Pancreas (tissue), 10 donors: ENCODE results near the gene BLID. TPM values are rescaled to one million over a fixed set of nuclear protein-coding genes. Genes with fewer than 3 reads are reported as not detected.

Experiments used
- ATAC-seq, 4 donors: fragments of 200-7000 bp; cut with Tn5 transposase; one replicate each; pipeline versions ENCODE4 v1.8.0 to v1.9.1; 2020; ENCODE audit warnings: mild to moderate bottlenecking in 4 of 4, moderate library complexity in 4 of 4
- DNase-seq, 6 donors: peaks; one replicate each; pipeline ENCODE4 v3.0.0-alpha.2; 2020
- FAIRE-seq: peaks from 2 replicates; lab custom pipeline; 2012; peaks lifted over from hg19 to GRCh38; lab: Jason Lieb, UNC
- H3K27ac ChIP-seq, 4 donors: fragments of 200-600 bp; sonication (generic); 1 replicate in 3 of 4; 2 replicates in 1 of 4; pipeline versions ENCODE4 v1.5.0 to v1.8.0; 2020
- H3K27me3 ChIP-seq, 4 donors: fragments of 200-600 bp; one replicate each; pipeline ENCODE4 v1.8.0; 2021
- H3K36me3 ChIP-seq, 3 donors: fragments of 200-600 bp; sonication (generic) in 1 of 3; one replicate each; pipeline versions ENCODE4 v1.5.0 to v1.8.0; 2020 to 2021
- H3K4me1 ChIP-seq, 3 donors: fragments of 200-600 bp; one replicate each; pipeline ENCODE4 v1.8.0; 2021
- H3K4me3 ChIP-seq, 4 donors: fragments of 200-600 bp; sonication (generic) in 2 of 4; one replicate each; pipeline versions ENCODE4 v1.5.0 to v1.8.0; 2020 to 2021
- H3K9me3 ChIP-seq, 4 donors: fragments of 200-600 bp; one replicate each; pipeline ENCODE4 v1.8.0; 2021
- WGBS, 2 donors: extraction: QIAGEN DNeasy Blood & Tissue Kit; methylation state at CpG; one replicate each; pipeline ENCODE4 v1.1.7; 2013; 5-methylcytosine and 5-hydroxymethylcytosine counted together
- intact Hi-C, 3 donors: fragments of 100-400 bp; cut with DNase I; formaldehyde crosslinking; loops; one replicate each; pipeline versions ENCODE4 v1.11.1 to v1.14.2; 2022
- polyA plus RNA-seq, 2 donors: library from polyadenylated mRNA; stranded (reverse); fragments of 200-250 nt; gene quantifications; one replicate each; pipeline ENCODE4 v1.2.3, GENCODE V29; 2013
- total RNA-seq, 6 donors: library from RNA; stranded (reverse); fragmentation: NEBNext Ultra II Directional in 4 of 6; extraction: Animal tissue kit (Norgen Biotek cat#: 25700) in 4 of 6; gene quantifications; one replicate each; pipeline versions ENCODE4 v1.2.1 to v1.2.4, GENCODE V29; 2021 to 2023
- TF ChIP-seq, protein P1 (sequence below), 4 donors: fragments of 200-600 bp; sonication (generic) in 3 of 4; IDR thresholded peaks; one replicate each; pipeline versions ENCODE4 v1.5.0 to v1.8.0; 2021; ENCODE audit warnings: antibody characterized with exemption in 4 of 4
- donor health status: healthy with polysubstance abuse.
- donor health status: DM: no; HTN: no; CAD: no; lungs with moderate emphysema.
- donor health status: DM: no; HTN: no; CAD: no.
- donor health status: control.
- donor health status: control.
- donor health status: Bipolar disorder and iron deficiency.
- donor health status: DM: yes; HTN: yes; CAD: no.
- donor health status: DM: no; HTN: no; CAD: no.
- donor health status: DM: no; HTN: no; CAD: no.
- donor health status: DM: yes; HTN: yes; CAD: no.

The BLID gene
- total and polyA plus RNA-seq, 8 donors, result not detected

DNA sequence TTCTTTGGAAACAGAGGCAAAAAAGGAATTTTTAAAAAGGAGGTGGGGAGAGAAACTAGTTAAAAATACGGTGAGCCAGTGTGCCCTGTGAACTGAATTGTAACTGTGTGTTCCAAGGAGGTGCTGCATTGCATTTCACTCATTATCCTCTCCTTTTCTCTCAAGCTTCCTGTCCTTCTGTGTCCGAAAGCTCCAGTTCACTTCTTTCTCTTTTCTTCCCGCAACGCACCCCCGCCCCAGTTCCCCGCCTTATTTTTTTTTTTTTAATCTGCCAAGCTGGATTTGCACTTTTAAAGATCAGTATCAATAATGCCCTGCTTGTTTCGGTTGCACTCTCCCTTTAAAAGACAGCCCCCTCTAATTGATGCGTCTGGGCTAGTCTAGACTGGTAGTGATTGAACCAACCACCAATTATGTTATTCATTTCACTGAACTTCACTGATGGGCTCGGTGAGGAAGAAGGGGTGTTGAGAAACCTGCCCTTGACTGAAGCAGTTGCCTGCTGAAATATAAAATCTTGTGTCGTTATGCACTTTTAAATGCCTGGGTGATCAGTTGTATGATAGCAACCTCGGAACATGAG lies 18.5 kb downstream of the BLID start:
- TF ChIP-seq, protein P1, sequence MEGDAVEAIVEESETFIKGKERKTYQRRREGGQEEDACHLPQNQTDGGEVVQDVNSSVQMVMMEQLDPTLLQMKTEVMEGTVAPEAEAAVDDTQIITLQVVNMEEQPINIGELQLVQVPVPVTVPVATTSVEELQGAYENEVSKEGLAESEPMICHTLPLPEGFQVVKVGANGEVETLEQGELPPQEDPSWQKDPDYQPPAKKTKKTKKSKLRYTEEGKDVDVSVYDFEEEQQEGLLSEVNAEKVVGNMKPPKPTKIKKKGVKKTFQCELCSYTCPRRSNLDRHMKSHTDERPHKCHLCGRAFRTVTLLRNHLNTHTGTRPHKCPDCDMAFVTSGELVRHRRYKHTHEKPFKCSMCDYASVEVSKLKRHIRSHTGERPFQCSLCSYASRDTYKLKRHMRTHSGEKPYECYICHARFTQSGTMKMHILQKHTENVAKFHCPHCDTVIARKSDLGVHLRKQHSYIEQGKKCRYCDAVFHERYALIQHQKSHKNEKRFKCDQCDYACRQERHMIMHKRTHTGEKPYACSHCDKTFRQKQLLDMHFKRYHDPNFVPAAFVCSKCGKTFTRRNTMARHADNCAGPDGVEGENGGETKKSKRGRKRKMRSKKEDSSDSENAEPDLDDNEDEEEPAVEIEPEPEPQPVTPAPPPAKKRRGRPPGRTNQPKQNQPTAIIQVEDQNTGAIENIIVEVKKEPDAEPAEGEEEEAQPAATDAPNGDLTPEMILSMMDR (IDR thresholded peaks at IDR 0.05), result no peak
- Histone ChIP-seq H3K4me1 (no peaks in the 10 kb centered on the region), H3K4me3 (peak overlapping the region in 2 of 4 donors; percentile 33 to 42), H3K36me3 (no peaks in the 10 kb centered on the region), H3K27me3 (peaks cover 0 to 6% (median 3%) of the 10 kb centered on the region in 4 donors), H3K9me3 (no peaks in the 10 kb centered on the region), H3K27ac (peak overlapping the region in 3 of 4 donors; percentile 22 to 83 (median 78))
- intact Hi-C loops, result no loop called here
- ATAC-seq (no peak), DNase-seq (no peak), FAIRE-seq (no peak)
- 18 to 21% methylated on average over 11 of the region's 11 CpGs for WGBS, 2 donors

DNA sequence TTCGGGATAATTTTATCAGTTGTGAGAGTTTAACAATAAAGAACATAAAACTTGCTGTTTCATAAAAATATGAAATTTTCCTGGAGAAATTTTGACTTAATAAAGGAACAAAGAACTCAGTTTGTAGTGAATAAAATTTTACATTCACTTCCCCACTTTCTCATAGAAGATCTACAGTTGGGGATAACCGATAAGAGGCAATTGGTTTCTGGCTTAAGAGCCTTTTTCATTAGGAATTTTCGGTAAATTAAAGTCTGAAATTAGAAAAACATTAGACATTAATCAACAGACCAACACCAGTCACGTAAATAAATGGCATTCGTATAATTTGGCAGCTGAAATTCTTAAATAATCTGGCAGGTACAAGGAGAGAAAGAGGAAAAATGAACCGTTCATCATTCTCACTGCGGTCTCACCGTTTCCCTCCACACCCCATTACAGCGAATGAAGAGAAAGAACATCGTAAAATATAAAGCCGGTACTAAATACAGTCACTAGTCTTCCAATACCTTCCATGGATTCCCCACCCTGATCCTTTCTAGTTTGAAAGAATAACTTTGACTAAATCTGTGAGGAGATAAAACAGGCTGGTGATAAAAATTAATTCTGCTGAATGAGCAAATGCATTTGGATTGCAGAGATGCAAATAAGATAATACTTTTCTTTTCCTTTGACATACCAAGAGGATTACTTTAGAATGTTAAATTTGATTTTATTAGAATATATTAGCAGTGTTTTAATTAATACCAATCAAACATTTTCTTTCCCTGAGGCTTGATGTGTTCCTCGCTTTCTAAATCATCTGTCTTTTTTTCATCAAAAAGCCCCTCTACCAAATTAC lies 19.5 kb downstream of the BLID start:
- WGBS, 2 donors, result 61 to 66% methylated on average over 12 of the region's 12 CpGs
- Histone ChIP-seq H3K27ac (peak overlapping the region in 2 of 4 donors; percentile 78 to 83), H3K9me3 (no peaks in the 10 kb centered on the region), H3K27me3 (peaks cover 0 to 6% (median 3%) of the 10 kb centered on the region in 4 donors), H3K36me3 (no peaks in the 10 kb centered on the region), H3K4me1 (no peaks in the 10 kb centered on the region), H3K4me3 (peak overlapping the region in 2 of 4 donors; percentile 8 to 42)
- TF ChIP-seq, protein P1 (IDR thresholded peaks at IDR 0.05), result no peak
- FAIRE-seq (no peak), ATAC-seq (no peak), DNase-seq (no peak)
- intact Hi-C loops, result no loop called here

DNA sequence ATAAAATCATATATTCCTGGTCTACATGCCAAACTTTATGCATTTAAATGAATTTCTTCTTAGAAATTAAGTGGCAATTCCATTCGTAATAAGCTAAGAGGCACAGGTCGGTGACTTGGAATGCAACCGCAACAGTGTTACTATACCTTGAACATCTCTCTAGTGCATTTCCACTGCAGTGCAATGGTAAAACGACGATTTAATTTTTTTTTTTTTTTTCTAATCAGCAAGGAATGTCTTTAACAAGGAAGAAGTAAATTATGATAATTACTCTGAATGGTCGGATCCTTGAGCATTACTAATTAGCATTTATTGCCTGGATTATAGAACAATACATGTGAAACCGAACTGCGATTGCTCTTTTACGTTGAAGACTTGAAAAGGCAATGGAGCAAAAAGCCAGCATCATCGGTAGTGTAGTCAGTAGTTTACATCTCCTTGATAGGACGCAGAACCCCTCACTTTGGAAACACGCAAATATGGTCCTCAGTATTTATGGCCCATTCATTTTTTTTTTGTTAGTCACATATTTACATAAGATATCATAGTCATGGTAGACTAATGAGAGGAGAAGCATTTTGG lies 20.2 kb downstream of the BLID start:
- no peak for FAIRE-seq

DNA sequence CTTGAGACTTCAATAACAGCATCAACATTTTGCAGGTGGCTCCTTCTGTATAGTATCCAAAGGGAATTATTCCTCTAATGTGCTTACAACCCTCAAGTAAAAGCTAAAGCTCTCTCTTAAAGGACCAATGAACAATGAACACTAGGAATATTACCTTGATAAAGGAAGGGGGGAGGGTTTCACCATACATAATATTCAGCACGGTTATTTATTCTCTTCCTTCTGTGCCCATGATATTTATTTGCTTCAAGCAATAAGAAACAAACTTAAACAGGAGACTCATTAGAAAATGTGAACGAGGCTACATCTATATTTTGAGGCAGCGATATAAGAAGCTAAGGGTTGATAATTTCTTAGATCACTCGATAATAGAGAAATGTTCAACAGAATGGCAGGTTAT lies 21.2 kb downstream of the BLID start:
- H3K4me3 ChIP-seq, result no peak overlapping the region
- 70 to 78% methylated on average over 4 of the region's 4 CpGs for WGBS, 2 donors
- ATAC-seq (no peak), DNase-seq (no peak), FAIRE-seq (no peak)
- no peak overlapping the region for H3K27ac ChIP-seq
- H3K9me3 ChIP-seq, result no peaks in the 10 kb centered on the region
- H3K27me3 ChIP-seq, result peaks cover 0 to 6% (median 3%) of the 10 kb centered on the region in 4 donors
- H3K4me1 ChIP-seq, result no peaks in the 10 kb centered on the region
- intact Hi-C loops, result no loop called here
- H3K36me3 ChIP-seq, result no peaks in the 10 kb centered on the region
- TF ChIP-seq, protein P1 (IDR thresholded peaks at IDR 0.05), result no peak

More for the DNA sequence above, 20.2 kb downstream of the BLID start:
- H3K4me1 ChIP-seq, result no peaks in the 10 kb centered on the region
- DNase-seq (no peak), ATAC-seq (no peak)
- H3K9me3 ChIP-seq, result no peaks in the 10 kb centered on the region
- H3K36me3 ChIP-seq, result no peaks in the 10 kb centered on the region
- TF ChIP-seq, protein P1 (IDR thresholded peaks at IDR 0.05), result no peak
- whole genome bisulfite sequencing, 2 donors, result 71 to 80% methylated on average over 12 of the region's 12 CpGs
- intact Hi-C loops, result no loop called here
- H3K27me3 ChIP-seq, result peaks cover 0 to 6% (median 3%) of the 10 kb centered on the region in 4 donors
- peak overlapping the region in 1 of 4 donors; percentile 42 for H3K4me3 ChIP-seq
- H3K27ac ChIP-seq, result peak overlapping the region in 1 of 4 donors; percentile 83
